ENCODE results near the gene ENPP3. TPM values are rescaled to one million over a fixed set of nuclear protein-coding genes. Genes with fewer than 3 reads are reported as not detected.

ENPP3 gene
- total and polyA plus RNA-seq, 10 of the 15 experiments (the other 5 are each of a cell fraction or from before 2014, with no cell fraction given), result 0.01 TPM; not detected in 9

- H3K27me3 ChIP-seq (replicated peaks in 1 of 2; ENCODE audit: control insufficient read depth in 2 of 2, insufficient read depth in 2 of 2, low read length in 1 of 2), result no peaks in the 10 kb centered on the region; a peak in 1 of 4 replicates
- no peaks in the 10 kb centered on the region for H3K36me3 ChIP-seq (ENCODE audit: control insufficient read depth in 2 of 2, insufficient read depth in 2 of 2, low read length in 1 of 2)
- no peak overlapping the region for H3K9ac ChIP-seq (ENCODE audit: control insufficient read depth, insufficient read depth, low read length)
- intact Hi-C loops (cut with micrococcal nuclease; ENCODE audit: unreplicated experiment), result no loop called here
- H3K4me1 ChIP-seq (ENCODE audit: control insufficient read depth, insufficient read depth, low read length), result no peaks in the 10 kb centered on the region
- H2AFZ ChIP-seq (ENCODE audit: control insufficient read depth, low read depth, low read length), result no peak overlapping the region
- ChIA-PET POLR2A (no interaction called here), RAD21 (ENCODE audit: unreplicated experiment) (no interaction called here), SMC1A (ENCODE audit: uncharacterized antibody, unreplicated experiment) (no interaction called here), CTCF (no interaction called here)
- H3K79me2 ChIP-seq (ENCODE audit: control insufficient read depth, insufficient read depth, low read length), result no peaks in the 10 kb centered on the region
- no peaks in the 10 kb centered on the region for H4K20me1 ChIP-seq (ENCODE audit: control insufficient read depth, insufficient read depth)
- no TSS peak for BruUV-seq (replicated peaks)
- no peak overlapping the region for H3K27ac ChIP-seq (ENCODE audit: control insufficient read depth, insufficient read depth)
- in situ Hi-C loops (cut with MboI), result no loop called here
- WGBS (ENCODE audit: insufficient coverage, insufficient replicate concordance, low lambda C conversion rate, missing lambda C conversion rate), result 42% methylated on average over 5 of the region's 5 CpGs
- TF ChIP-seq IRF4 (IDR thresholded peaks at IDR 0.05; ENCODE audit: low read depth, low read length) (no peak), YBX1 (IDR thresholded peaks at IDR 0.05) (no peak), CTCF (IDR thresholded peaks at IDR 0.05 in 2 of 3, conservative IDR thresholded peaks at IDR 0.05 in 1 of 3; ENCODE audit: control insufficient read depth in 2 of 3, extremely low read depth in 1 of 3, insufficient read depth in 1 of 3, low read depth in 3 of 3, low read length in 3 of 3) (no peak), NFXL1 (IDR thresholded peaks at IDR 0.05; ENCODE audit: borderline replicate concordance) (no peak)
- no peak overlapping the region for H3K4me2 ChIP-seq (ENCODE audit: control insufficient read depth, insufficient read depth)
- FAIRE-seq (no peak), ATAC-seq (no peak), DNase-seq (ENCODE audit: low read depth, low spot score) (no peak)
- no peak overlapping the region for H3K4me3 ChIP-seq
- no peaks in the 10 kb centered on the region for H3K9me3 ChIP-seq (replicated peaks; ENCODE audit: control insufficient read depth, insufficient read depth, low read length)
These were observed 154.4 kb downstream of the ENPP3 start for GRCh38 chr6:131791476-131791875.

- RAD21 ChIA-PET (ENCODE audit: unreplicated experiment), result no interaction called here
- Histone ChIP-seq H3K27ac (ENCODE audit: control insufficient read depth, insufficient read depth) (no peak overlapping the region), H2AFZ (ENCODE audit: control insufficient read depth, low read depth, low read length) (no peak overlapping the region), H4K20me1 (ENCODE audit: control insufficient read depth, insufficient read depth) (no peaks in the 10 kb centered on the region), H3K4me2 (ENCODE audit: control insufficient read depth, insufficient read depth) (no peak overlapping the region), H3K79me2 (ENCODE audit: control insufficient read depth, insufficient read depth, low read length) (no peaks in the 10 kb centered on the region), H3K36me3 (ENCODE audit: control insufficient read depth in 2 of 2, insufficient read depth in 2 of 2, low read length in 1 of 2) (no peaks in the 10 kb centered on the region), H3K4me3 (no peak overlapping the region), H3K9me3 (replicated peaks; ENCODE audit: control insufficient read depth, insufficient read depth, low read length) (no peaks in the 10 kb centered on the region), H3K9ac (ENCODE audit: control insufficient read depth, insufficient read depth, low read length) (no peak overlapping the region), H3K4me1 (ENCODE audit: control insufficient read depth, insufficient read depth, low read length) (no peaks in the 10 kb centered on the region), H3K27me3 (replicated peaks in 1 of 2; ENCODE audit: control insufficient read depth in 2 of 2, insufficient read depth in 2 of 2, low read length in 1 of 2) (no peaks in the 10 kb centered on the region; a peak in 1 of 4 replicates)
- no peak for DNase-seq (ENCODE audit: low read depth, low spot score)
- in situ Hi-C loops (cut with MboI) (no loop called here), intact Hi-C loops (cut with micrococcal nuclease; ENCODE audit: unreplicated experiment) (no loop called here)
- 76% methylated on average over 6 of the region's 6 CpGs for WGBS (ENCODE audit: insufficient coverage, insufficient replicate concordance, low lambda C conversion rate, missing lambda C conversion rate)
- ATAC-seq, result no peak
- FAIRE-seq, result no peak
- CTCF ChIA-PET, result no interaction called here
- POLR2A ChIA-PET, result no interaction called here
- TF ChIP-seq MEF2B (IDR thresholded peaks at IDR 0.05; ENCODE audit: partially characterized antibody, poor library complexity, severe bottlenecking) (no peak), GABPA (IDR thresholded peaks at IDR 0.05; ENCODE audit: low read depth) (no peak), USF2 (IDR thresholded peaks at IDR 0.05; ENCODE audit: borderline replicate concordance, low read depth, low read length) (no peak), TBL1XR1 (IDR thresholded peaks at IDR 0.05; ENCODE audit: low read depth, low read length) (no peak), E2F8 (IDR thresholded peaks at IDR 0.05; ENCODE audit: low read depth, partially characterized antibody) (no peak)
- BruUV-seq (replicated peaks), result no TSS peak
- SMC1A ChIA-PET (ENCODE audit: uncharacterized antibody, unreplicated experiment), result no interaction called here
These were observed 155.0 kb downstream of the ENPP3 start for GRCh38 chr6:131792091-131792496.

Data from GM12878 (cell line).